A549 treated with GW870086 at 1 μM for 4 hours (cell line): ENCODE measurements around the gene OR2T12. TPM values are rescaled to one million over a fixed set of nuclear protein-coding genes. Genes with fewer than 3 reads are reported as not detected.

Experiments
- total RNA-seq: library from RNA; stranded (reverse); fragments of 200-300 nt; extraction: Qiagen RNA extraction; gene quantifications from 5 replicates; pipeline ENCODE4 v1.2.3, GENCODE V29; 2022; ENCODE audit warnings: low read depth

OR2T12 gene, protein sequence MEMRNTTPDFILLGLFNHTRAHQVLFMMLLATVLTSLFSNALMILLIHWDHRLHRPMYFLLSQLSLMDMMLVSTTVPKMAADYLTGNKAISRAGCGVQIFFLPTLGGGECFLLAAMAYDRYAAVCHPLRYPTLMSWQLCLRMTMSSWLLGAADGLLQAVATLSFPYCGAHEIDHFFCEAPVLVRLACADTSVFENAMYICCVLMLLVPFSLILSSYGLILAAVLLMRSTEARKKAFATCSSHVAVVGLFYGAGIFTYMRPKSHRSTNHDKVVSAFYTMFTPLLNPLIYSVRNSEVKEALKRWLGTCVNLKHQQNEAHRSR
- not detected in 5 replicates for total RNA-seq

DNA sequence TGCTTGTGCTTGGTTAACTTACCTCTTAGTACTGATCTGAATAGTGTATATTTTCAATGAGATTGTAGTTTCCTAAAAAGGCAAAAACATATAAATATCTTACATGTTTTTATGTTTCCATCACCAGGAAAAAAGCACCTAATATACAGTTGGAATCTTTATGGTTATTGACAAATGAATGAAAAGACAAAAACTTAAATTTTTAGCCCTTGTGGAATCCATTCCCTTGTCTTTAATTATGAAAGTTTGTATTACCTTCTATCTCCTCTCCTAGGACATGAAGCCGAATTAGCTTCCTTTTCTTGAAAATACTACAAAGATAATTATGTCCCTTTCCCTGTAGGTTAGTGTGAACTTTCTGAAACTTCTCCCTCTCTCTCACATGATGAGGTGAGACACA is at the start of gene OR2T12:
Gene OR2T12, minus strand, starts transcription at position 101 of the 400 bp plus-strand sequence. CDS start 7,846 bp downstream, outside the sequence.

DNA sequence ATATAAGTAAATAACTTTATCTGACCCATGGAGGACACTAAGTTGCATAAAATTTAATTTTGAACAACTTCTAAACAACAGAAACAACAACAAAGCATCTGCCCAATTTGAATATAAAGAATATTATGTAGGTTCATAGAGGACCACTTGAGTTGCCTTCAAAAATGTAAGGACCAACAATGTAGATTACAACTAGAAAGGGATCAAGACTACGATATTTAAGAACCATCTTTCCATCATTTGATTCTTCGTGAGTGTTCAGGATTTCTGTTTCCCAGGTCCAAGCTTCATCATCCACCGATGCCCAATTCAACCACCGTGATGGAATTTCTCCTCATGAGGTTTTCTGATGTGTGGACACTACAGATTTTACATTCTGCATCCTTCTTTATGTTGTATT is 45.3 kb upstream of the OR2T12 start, which contains the start of gene OR14C36:
Gene OR14C36, plus strand, starts transcription at position 301 of the 400 bp plus-strand sequence. Its CDS starts 0 bp downstream, at position 301.

DNA sequence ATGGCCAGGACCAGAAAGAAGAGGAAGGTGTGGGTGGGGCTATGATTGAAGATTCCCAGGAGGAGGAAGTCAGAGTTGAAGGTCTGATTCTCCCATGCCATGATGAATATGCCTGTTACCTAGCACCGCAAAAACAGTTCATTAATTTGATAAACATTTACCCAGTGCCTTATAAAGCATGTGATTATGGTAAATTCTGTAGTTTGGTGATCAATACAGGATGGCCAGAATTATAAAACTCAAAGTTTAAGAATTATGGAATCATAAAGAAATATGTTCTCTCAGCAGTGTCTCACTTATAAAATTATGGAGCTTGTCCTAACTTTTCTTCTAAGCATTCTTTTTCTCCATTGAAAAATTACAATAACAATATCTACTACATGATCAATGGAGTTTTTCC is 21.2 kb upstream of the OR2T12 start, which contains the start of gene OR2M7:
Gene OR2M7, minus strand, starts transcription at position 101 of the 400 bp plus-strand sequence. Its CDS starts 0 bp downstream, at position 101.

DNA sequence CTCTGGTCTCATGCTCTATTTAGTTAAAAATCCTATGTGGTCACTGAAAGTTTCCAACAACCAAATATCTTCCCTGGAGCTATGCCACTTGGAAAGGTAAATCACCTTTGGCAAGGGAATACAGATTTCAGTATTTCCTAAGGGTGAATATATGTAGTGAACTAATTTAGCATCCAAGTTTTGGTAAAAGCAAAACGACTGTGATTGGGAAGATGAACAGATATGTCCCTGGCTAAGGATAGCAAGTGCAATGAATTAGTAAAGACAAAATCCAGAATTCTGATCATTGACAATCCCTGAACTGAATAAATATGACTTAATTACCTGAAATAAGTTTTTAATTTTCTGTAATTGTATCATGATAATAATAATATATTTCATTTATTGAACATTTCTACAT is 25.3 kb downstream of the OR2T12 start, which contains the start of gene OR2T33:
Gene OR2T33, minus strand, starts transcription at position 101 of the 400 bp plus-strand sequence. CDS start 4,162 bp downstream, outside the sequence.

Other genes starting within 250 kb of the OR2T12 start
- gene OR2L13, start 208.2 kb downstream of the OR2T12 start, total RNA-seq = not detected in 5 replicates
- not detected in 5 replicates for gene OR2M5, start 158.3 kb downstream of the OR2T12 start, total RNA-seq
- not detected in 5 replicates for gene OR2M2, start 128.6 kb downstream of the OR2T12 start, total RNA-seq
- gene OR2M3, start 106.2 kb downstream of the OR2T12 start, total RNA-seq = not detected in 5 replicates
- gene OR2M4, start 72.0 kb downstream of the OR2T12 start, total RNA-seq = not detected in 5 replicates
- gene OR2T33, start 25.4 kb downstream of the OR2T12 start, total RNA-seq = not detected in 5 replicates
- not detected in 5 replicates for gene OR2M7, start 21.1 kb upstream of the OR2T12 start, total RNA-seq
- not detected in 5 replicates for gene OR14C36, start 45.4 kb upstream of the OR2T12 start, total RNA-seq
- not detected in 5 replicates for gene OR2T4, start 58.2 kb upstream of the OR2T12 start, total RNA-seq
- gene OR2T6, start 72.3 kb upstream of the OR2T12 start, total RNA-seq = not detected in 5 replicates
- not detected in 5 replicates for gene OR2T1, start 99.6 kb upstream of the OR2T12 start, total RNA-seq
- not detected in 5 replicates for gene OR2T2, start 142.2 kb upstream of the OR2T12 start, total RNA-seq
- not detected in 5 replicates for gene OR2T3, start 169.9 kb upstream of the OR2T12 start, total RNA-seq
- gene OR2T5, start 185.2 kb upstream of the OR2T12 start, total RNA-seq = not detected in 5 replicates
- not detected in 5 replicates for gene OR2G6, start 204.6 kb upstream of the OR2T12 start, total RNA-seq